Measurements from ENCODE around the gene ZNF470.

ZNF470 gene

GRCh38 chr19:56596676-56597075 is 29.4 kb downstream of the ZNF470 start:
- TF ChIP-seq TAF1 (IDR thresholded peaks at IDR 0.05; ENCODE audit: borderline replicate concordance, insufficient read depth, low read length) (no peak), SIN3A (IDR thresholded peaks at IDR 0.05; ENCODE audit: borderline replicate concordance, insufficient read depth, low read length) (no peak), POLR2AphosphoS5 (IDR thresholded peaks at IDR 0.05; ENCODE audit: low read depth, low read length) (no peak), REST (IDR thresholded peaks at IDR 0.05; ENCODE audit: insufficient read depth in 1 of 2, low read depth in 2 of 2, low read length in 2 of 2) (no peak), FOXP2 (optimal IDR thresholded peaks at IDR 0.05; ENCODE audit: borderline replicate concordance, extremely low read depth, extremely low read length, insufficient read depth) (no peak)

- TF ChIP-seq FOXP2 (optimal IDR thresholded peaks at IDR 0.05; ENCODE audit: borderline replicate concordance, extremely low read depth, extremely low read length, insufficient read depth), result no peak
- TF ChIP-seq TAF1 (IDR thresholded peaks at IDR 0.05; ENCODE audit: borderline replicate concordance, insufficient read depth, low read length), result no peak
- no peak for TF ChIP-seq SIN3A (IDR thresholded peaks at IDR 0.05; ENCODE audit: borderline replicate concordance, insufficient read depth, low read length)
These were observed 30.4 kb downstream of the ZNF470 start for GRCh38 chr19:56597696-56598095.

DNA sequence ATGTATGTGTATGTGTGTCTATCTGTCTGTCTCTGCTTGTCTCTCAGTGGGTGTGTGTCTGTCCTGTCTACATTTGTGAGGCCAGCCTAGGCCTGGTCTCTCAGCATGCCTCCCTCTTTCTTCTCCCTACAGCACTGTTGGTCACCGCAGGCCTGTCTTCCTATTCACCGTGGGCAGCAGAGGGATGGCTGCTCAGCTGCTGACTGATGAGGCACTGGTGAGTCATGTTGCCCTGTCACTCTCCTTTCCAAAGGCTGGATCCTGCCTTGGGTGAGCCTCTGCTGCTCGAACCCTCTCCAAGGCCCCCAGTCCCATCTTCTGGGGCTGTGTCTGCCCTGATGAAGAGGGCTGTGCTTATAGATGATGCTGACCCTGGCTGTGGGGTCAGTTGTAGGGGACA is 34.1 kb downstream of the ZNF470 start:
- TF ChIP-seq SIN3A (IDR thresholded peaks at IDR 0.05; ENCODE audit: borderline replicate concordance, insufficient read depth, low read length) (no peak), TAF1 (IDR thresholded peaks at IDR 0.05; ENCODE audit: borderline replicate concordance, insufficient read depth, low read length) (no peak), POLR2AphosphoS5 (IDR thresholded peaks at IDR 0.05; ENCODE audit: low read depth, low read length) (no peak), FOXP2 (optimal IDR thresholded peaks at IDR 0.05; ENCODE audit: borderline replicate concordance, extremely low read depth, extremely low read length, insufficient read depth) (no peak), REST (IDR thresholded peaks at IDR 0.05; ENCODE audit: insufficient read depth in 1 of 2, low read depth in 2 of 2, low read length in 2 of 2) (no peak)

DNA sequence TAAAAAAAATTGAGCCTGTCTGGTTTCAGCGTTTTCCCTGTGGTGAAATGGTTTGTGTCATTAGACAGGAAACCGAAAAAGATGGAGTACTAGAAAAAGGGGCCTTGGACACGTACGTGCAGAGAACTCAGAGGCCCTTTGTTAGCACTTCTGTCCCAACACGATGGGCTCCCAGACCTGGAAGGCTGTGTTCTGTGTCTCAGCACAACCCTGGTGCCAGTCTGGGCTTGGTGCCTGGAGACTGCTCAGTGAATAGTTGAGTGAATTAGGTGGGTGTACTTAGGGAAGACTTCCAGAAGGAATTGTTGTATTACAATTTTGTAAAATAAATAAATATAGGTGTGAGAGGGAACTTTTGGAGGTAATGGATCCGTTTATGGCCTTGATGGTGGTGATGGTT is 36.6 kb downstream of the ZNF470 start:
- TF ChIP-seq REST (IDR thresholded peaks at IDR 0.05; ENCODE audit: insufficient read depth in 1 of 2, low read depth in 2 of 2, low read length in 2 of 2), result no peak

GRCh38 chr19:56608274-56608964 is 41.2 kb downstream of the ZNF470 start:
- TF ChIP-seq POLR2AphosphoS5 (IDR thresholded peaks at IDR 0.05; ENCODE audit: low read depth, low read length), result no peak
- TF ChIP-seq SIN3A (IDR thresholded peaks at IDR 0.05; ENCODE audit: borderline replicate concordance, insufficient read depth, low read length), result no peak
- TF ChIP-seq REST (IDR thresholded peaks at IDR 0.05; ENCODE audit: insufficient read depth in 1 of 2, low read depth in 2 of 2, low read length in 2 of 2), result no peak
- no peak for TF ChIP-seq TAF1 (IDR thresholded peaks at IDR 0.05; ENCODE audit: borderline replicate concordance, insufficient read depth, low read length)
- TF ChIP-seq FOXP2 (optimal IDR thresholded peaks at IDR 0.05; ENCODE audit: borderline replicate concordance, extremely low read depth, extremely low read length, insufficient read depth), result no peak
